Kasumi-1 (cell line): ENCODE data around the gene RBFOX2.

Experiments
- DNase-seq, 2 experiments: peaks; one replicate each; lab custom pipeline; 2025; lab: John Stamatoyannopoulos, UW

Gene RBFOX2

DNA sequence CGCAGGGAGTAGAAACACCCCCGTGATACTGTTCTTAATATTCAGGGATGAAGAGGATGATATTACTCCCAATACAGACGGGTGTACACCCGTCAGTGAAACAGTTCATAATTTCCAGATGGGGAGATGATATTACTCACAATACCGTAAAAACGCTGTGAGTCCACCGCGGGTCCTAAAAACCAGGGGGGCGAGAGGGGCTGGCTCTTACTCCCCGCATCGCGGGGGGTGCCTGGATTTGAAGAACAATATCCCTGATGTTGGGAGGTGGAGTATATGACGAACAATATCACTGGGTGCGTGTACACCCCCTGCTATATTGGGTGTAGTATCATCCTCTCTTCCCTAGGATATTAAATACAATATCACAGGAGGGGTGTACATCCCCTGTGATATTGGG is 331.5 kb downstream of the RBFOX2 start:
- peak in 1 of 2 experiments; percentile 14 for DNase-seq

- DNase-seq, result no peak
Measured at GRCh38 chr22:35695202-35695601, 333.4 kb downstream of the RBFOX2 start.

GRCh38 chr22:35690001-35690400 is 338.6 kb downstream of the RBFOX2 start:
- no peak for DNase-seq

DNA sequence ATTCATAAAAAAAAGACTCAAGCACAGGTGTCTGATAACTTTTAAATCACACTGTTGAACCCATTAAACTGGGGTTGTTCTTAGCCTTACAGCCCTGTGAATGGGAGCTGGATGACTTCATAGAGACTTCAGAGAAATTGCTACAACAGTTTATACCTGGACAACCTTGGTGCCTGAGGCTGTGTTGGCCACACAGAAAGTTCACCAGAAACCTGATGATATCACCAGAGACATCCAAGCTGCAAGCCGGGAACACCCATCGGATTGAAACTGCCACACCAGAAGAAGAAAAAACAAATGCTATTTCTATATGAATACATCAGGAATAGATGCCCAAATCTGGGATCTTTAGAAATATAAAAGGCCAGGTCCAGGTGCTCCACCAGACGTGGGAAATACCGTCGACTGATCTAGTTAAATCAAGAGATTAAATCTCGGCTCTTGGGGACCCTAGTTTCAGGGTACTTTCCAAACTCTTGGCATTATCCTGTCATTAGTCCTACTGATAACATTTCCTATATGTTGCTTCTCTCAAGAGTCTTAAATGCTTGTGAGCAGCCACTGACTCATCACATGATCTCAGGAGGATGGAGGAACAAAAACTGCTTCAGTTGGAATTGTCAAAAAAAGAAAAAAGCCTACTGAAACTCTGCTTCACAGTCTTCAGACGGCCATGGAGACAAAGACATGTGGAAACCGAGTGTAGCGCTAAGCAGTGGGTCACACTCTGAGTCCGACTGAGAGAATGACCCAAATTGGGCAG is 339.5 kb downstream of the RBFOX2 start:
- no peak for DNase-seq
